Measurements from ENCODE around the gene CD151.

- peak in 1 of 6 experiments; percentile 19 for TF ChIP-seq CTCF (IDR thresholded peaks at IDR 0.05)
- no peak for TF ChIP-seq POLR2A (IDR thresholded peaks at IDR 0.05)
These were observed 44.6 kb upstream of the CD151 start for GRCh38 chr11:788009-788640.
